ENCODE data around the gene THNSL1. TPM values are rescaled to one million over a fixed set of nuclear protein-coding genes. Genes with fewer than 3 reads are reported as not detected.

The THNSL1 gene
- total RNA-seq, 1 donor from 2014 or later, result 2.9 TPM

- no peak for DNase-seq
Observed at GRCh38 chr10:25061125-25061524, 44.7 kb downstream of the THNSL1 start.

- DNase-seq, result no peak
Observed at GRCh38 chr10:25061711-25062449, 45.5 kb downstream of the THNSL1 start.

DNA sequence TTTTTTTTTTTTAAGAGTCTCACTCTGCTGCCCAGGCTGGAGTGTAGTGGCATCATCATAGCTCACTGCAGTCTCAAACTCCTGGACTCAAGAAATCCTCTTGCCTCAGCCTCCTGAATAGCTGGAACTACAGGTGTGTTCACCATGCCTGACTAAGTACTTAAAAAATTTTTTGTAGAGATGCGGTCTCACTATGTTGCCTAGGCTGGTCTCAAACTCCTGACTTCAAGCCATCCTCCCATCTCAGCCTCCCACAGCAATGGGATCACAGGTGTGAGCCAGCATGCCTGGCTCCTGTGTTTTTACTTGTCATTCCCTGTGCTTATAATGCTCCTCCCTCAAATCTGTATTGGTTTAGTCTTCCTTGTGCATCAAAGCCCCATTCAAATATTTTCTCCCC is 46.7 kb downstream of the THNSL1 start:
- DNase-seq, result no peak

GRCh38 chr10:25063644-25064043 is 47.2 kb downstream of the THNSL1 start:
- no peak for DNase-seq

GRCh38 chr10:25064401-25064800 is 48.0 kb downstream of the THNSL1 start:
- DNase-seq, result no peak

DNA sequence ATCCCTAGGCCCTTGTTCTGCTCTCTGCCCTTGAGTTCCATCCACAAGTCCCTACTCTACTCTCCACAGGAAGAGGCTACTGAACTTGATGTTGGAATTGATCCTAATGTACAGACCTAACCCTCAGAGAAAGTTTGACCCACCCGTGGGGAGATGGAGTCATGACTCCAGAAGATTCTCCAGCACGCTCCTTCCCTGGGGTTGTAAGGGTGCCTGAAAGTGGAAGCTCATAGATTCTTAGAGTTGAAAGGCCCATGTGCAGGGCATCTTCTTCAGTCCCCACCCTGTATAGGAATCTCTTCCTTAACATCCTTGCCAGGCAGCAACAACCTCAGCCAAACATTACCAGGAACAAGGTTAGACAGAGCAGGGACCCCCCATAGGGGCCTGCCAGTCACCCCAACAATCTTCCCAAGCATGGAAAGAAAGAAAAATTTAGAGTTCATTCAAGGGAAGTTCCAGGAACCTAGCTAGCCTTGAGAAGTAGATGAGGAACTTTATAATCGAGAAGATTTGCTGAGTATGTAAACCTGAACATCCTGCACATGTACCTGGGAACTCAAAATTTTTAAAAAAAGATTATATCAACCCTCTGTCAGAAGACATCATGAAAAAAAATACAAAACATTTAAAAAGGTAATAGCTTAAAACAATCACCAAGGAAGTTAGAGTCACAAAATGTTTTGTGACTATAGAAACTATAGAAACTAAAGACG is 49.5 kb downstream of the THNSL1 start:
- DNase-seq, result no peak

GRCh38 chr10:25068152-25069058 is 52.0 kb downstream of the THNSL1 start:
- peak; percentile 81 for DNase-seq

DNA sequence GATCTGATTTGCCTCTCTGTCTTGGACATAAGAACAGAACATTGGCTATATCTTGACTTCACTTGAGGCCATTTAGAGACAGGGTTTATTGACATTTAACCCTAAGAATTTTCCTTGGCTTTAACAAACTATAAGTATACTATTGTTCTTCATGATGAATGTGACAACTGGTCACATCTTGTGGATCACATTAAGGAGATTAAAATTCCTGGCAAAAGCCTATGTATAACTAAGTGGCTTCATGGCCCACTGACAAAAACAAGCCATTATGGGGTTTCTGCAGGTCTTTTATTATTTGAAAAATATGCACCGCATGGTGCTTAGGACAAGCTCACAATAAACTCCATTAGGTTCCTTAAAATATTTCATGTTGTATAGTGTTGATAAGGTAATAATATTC is 54.8 kb downstream of the THNSL1 start:
- DNase-seq, result no peak

DNA sequence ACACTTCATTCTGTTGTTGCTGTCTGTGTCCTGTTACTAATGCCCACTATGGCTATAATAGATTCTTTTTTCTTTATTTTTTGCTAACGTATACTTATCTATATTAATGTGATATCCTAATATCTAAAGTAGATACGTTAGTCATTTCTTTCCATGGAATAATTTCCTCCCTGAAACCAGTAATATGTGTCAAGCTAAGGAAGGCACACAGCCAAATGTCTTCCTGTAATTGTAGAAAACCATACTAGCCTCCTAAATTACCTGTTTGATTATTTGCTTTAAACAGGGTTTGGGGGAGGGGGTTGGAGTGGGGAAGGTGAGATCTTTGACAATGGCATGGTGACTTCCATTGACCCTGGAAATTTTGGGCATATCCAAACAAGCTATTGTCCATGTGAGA is 56.4 kb downstream of the THNSL1 start:
- peak; percentile 65 for DNase-seq

DNA sequence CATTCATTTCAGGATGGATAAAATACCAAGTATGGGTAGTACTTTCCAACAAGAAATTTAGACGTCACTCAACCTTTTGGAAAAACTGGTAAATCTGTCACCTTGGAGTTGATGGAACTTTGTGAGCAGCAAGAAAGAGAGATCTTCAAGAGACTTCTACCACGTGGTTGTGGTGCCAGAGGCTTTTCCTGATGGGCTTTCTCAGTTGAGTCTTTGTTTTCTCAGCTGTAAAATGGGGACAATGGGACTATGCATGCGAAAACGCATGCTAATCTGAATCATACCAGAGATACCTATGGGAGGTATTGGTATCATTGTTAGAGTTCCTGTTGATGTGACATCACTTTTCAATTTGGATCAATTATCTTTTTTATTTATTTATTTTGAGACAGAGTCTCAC is 59.4 kb downstream of the THNSL1 start:
- no peak for DNase-seq

Other genes with a start within 250 kb of the THNSL1 start
- 8.0 and 13.2 TPM in 2 replicates for gene PRTFDC1, start 64.0 kb upstream of the THNSL1 start, total RNA-seq
- gene ENKUR, start 454 bp upstream of the THNSL1 start, total RNA-seq, result 0.09 and 0.17 TPM in 2 replicates
- gene GPR158, start 158.4 kb downstream of the THNSL1 start, total RNA-seq, result not detected in 2 replicates